LHCN-M2 (cell line): ENCODE data around the gene FGD5. TPM values are rescaled to one million over a fixed set of nuclear protein-coding genes. Genes with fewer than 3 reads are reported as not detected.

Experiments used
- DNase-seq: peaks from one replicate; pipeline ENCODE4 v3.0.0-alpha.2; 2012; ENCODE audit warnings: low read depth
- total RNA-seq: library from RNA; depleted of rRNA; stranded (reverse); fragments of >200 nt; gene quantifications from 2 replicates; pipeline ENCODE4 v1.2.3, GENCODE V29; 2014

Gene FGD5
- total RNA-seq, 1 experiment from 2014 or later = not detected

DNA sequence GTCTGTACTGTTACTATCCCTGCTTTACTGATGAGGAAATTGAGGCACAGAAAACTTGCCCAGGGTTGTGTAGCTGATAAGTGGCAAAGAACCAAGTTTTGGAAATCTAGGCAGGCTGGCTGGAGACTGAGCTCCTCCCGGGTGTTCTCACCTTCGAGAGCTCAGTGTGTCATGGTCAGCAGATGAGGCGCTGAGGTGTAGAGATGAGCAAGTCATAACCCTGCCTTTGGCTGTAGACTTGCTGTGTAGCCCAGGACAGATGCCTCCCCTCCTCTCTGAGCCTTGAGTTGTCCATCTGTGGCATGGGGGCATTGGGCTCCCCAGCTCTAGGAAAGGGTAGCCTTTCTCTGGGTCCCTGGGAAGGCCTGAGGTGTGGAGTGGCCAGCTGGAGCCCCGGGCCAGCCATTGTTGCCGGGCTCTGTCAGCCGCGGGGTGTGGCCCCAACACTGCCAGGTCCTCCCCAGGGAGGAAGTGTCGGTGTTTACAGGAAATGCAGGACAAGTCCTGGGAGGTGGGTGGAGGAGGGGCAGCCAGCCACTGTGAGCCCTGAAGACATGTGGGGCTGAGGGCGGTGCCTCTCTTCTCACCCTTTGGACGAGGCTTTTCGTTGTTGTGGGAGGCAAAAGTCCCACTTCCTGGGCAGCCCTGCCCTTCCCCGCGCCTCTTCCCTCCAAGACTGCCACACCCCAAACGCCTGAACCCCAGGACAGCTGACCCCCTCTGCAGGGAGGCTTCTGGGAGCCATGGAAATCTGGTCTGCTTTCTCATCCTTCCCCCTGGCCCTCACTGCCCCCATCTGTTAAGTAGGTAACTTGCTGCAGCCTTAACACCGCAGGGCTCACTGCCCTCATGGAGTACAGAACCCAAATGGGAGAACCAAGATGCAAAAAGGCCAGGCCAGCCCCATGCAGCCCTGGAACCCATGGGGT lies 29.1 kb downstream of the FGD5 start:
- no peak for DNase-seq

DNA sequence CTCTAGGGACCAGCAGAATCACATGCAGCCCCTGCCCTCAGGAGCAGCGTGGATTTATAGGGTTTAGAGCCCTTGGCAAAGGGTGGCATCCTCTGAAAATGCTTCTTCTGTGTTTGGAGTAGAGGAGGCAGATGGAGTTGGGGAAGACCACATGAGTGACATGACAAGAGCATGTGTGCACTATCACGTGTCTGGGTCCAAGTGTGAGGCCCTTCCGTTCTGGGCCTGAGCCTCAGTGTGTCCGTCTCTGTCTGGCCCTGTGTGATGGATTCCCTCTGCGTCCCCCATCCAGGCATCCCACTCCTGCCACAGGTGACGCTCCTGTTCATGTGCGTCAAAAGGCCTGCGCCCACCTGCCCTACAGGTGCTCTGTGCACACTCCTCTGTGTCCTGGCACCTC lies 30.1 kb downstream of the FGD5 start:
- no peak for DNase-seq

DNA sequence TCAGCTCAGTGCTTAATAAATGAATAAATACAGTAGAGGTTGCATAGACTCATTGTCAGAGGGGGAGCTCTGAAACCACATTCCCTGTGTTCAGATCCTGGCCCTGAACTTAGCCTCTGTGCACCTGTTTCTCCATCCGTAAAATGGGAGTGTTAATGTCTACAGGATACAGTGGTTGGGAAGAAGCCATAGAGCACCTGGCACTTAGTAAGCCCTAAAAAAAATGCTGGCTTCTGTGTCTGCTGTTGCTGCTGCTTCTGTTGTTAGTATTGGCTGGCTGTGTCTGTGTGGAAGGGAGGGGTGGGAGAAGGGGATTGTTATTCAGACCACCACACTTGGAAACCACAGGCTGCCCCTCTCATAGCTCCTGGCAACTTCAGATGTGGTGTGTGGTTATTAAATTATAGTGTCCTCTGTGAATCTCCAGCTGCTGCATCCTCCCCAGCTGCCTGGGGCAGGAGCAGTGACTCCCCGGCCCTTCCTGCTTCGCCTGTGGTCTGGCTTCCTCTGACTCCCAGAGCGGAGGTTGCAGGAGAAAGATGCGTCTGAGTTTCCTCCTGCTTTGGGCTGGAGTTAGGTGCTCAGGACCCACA lies 31.0 kb downstream of the FGD5 start:
- no peak for DNase-seq

DNA sequence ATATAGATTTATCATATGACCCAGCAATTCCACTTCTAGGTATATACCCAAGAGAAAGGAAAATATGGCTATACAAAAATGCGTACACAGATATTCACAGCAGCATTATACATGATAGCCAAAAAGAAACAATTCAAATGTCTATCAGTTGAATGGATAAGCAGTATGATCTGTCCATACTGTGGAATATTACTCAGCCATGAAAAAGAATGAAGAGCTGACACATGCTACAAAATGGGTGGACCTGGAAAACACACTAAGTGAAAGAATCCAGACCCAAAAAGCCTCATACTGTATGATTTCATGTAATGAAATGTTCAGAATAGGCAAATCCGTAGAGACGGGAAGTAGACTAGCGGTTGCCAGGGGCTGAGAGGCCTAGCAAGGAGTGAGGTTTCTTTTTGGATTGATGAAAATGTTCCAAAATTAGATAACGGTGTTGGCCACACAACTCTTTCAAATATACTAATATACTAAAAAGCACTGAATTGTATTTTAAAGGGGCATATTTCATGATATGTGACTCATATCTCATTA lies 33.4 kb downstream of the FGD5 start:
- no peak for DNase-seq

DNA sequence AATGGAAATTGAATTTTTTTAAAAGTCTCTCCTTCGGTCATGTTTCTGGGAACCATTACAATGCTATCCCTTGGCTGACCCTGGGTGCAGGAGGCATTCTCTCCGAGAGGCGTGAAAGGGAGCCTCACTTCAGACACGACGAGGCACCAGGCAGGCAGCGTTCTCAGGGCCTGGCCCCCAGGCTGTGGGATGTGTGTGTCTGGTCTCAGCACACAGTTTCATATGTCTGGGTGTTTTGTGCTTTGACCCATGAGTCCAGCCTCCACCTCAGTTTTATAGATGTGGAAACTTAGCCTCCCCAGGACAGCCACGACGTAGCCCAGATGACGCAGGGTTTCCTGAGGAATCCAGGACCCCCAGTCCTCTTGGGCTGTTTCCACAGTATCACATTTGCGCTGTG lies 34.0 kb downstream of the FGD5 start:
- no peak for DNase-seq

DNA sequence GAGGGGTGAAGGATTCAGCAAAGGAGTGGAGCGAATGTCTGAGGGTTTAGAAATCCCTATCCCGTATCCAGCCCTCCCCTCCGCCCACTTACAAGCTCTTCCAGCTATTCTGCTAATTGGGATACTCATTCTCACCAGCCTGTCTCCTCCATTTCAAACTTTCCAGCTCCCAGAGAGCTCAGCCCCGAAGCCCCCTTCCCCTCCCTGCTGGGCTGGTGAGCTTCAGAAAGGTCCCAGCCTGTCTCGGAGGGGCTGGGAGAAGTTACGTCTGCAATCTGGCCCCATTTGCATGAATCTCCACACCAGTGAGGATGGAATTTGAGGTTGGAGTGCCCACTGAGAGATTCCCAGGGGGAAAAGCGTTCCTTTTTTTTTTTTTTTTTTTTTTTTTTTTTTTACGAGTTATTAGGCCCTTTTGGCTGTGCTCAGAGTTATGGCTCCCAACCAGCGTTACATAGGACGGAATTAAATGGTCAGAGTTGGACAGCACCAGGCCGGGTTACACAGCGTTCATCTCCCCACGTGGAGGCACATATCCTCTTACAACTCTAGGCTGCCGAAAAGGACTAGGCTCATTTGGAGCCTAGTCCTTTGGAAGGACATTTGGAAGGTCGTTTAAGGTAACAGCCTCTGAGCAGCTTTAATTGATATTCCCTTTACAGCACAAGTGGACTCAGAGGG lies 34.6 kb downstream of the FGD5 start:
- no peak for DNase-seq

DNA sequence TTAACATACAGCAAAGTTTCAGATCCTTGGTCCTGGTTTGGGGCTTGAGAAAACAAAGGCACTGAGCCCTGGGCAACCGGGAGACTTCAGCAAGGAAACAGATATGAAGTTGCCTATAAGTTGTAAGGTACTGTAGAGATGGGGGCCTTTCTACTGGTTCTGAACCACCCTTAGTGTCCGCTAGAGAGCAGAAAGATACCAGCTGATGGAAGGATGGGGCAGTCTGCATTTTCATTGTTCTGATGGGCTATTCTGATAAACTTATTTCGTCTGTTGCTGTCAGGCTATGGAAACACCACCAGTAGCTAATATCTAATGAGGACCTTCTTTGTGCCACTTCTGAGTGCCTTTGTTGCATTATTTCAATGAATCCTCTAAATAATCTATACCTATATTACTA lies 38.7 kb downstream of the FGD5 start:
- no peak for DNase-seq

DNA sequence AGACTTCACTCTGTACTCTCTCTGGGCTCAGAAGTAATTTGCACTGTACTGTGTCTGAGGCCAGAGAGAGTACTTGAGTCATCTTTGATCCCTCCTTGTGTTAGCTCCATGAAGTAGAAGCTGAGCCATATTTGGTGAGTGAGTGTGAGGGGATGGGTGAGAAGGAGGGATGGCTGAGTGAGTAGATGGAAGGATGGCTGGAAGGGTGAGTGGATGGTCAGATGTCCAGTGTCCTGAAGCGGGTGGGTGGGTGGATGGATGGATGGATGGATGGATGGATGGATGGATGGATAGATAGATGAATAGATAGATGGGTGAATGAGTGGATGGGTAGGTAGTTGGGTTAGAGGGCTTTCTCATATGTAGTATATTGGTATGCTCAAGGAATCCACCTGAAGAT lies 39.3 kb downstream of the FGD5 start:
- no peak for DNase-seq

DNA sequence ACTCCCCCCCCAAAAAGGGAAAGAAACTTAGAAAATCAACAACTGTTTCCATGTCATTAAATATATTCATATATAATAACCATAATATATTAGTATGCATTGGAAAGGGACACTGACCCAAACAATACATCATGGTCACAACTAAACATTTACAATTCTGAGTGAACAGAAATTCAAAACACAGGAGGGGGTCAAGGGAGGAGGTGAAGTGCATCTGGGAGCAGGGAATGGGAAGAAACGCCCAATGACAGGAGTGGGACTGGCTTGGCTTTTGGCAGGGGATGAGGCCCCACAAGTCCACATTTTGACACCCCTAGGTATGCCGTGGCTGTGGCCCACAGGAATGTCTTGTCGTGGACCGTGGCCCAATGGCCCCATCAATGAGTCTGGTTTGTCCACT lies 41.1 kb downstream of the FGD5 start:
- no peak for DNase-seq

DNA sequence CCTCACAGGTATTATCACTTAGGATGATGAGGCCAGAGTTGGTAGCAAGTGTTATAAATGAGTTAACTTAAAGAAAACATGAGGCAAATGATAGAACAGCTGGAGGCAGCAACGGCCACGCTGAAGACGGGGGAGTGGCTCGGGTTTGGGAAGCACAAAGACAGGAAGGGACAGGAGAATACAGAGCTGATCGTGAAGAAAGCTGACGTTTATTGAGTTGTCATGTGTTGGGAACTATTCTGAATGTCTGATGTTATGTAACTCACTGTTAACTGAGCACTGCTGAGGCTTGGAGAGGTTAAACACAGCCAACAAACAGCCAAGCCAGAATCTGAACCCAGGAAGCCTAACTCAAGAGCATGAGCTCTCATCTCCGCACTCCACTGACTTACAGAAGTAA lies 42.3 kb downstream of the FGD5 start:
- no peak for DNase-seq

DNA sequence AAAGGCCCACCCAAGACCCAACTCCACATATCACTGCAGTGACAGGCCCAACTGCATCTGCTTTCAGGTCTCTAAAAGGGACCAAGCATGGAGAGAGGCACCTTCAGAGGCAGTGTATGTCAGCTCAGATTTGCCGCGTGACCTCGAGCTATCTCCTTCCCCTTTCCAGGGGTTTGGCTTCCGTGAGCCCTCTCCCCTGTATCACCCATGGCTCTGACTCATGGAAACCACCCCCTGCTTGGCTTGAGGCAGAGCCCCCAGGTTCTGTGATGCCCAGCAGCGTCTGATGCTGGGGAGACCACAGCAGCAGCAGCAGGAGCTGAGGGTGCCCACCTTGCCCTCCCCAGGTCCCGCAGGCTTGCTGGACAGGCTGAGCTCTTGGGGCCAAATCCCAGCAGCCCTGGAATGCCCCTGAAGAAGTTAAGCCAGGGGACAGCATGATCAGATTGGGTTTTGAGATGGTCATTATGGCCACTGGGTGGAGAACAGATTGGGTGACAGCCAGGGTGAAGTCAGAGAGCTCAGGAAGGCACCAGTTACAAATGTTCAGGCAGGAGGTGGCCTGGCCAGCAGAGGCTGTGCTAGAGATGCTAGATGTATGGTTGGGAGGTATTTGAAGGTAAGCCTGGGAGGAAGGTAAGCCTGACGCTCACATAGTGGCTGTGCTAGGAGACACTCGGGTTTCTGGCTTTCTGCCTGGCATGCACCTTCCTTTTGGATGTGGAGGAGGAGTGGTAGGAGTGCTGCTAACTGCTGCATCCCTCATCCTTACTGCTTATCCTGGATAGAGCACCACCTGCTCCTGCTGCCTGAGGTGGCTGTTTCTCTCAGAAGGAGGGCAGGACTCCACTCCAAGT lies 42.9 kb downstream of the FGD5 start:
- DNase-seq = no peak

DNA sequence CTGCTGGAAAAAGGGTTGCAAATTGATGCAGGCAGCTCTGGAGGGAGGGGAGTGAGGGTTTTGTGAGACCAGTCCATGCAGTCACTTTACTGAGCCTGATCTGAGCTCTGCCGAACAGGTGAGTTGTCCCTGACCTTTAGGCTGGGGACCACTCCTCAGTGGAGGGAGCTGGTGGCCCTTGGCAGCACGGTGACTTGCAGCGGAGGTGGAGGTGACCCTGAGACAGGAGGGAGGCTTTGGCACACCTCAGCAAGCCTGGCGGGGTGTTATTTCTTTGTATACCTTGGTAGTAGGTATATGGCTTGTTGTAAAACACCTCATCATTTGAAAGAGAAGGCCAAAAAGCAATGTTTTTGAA lies 43.5 kb downstream of the FGD5 start:
- no peak for DNase-seq

DNA sequence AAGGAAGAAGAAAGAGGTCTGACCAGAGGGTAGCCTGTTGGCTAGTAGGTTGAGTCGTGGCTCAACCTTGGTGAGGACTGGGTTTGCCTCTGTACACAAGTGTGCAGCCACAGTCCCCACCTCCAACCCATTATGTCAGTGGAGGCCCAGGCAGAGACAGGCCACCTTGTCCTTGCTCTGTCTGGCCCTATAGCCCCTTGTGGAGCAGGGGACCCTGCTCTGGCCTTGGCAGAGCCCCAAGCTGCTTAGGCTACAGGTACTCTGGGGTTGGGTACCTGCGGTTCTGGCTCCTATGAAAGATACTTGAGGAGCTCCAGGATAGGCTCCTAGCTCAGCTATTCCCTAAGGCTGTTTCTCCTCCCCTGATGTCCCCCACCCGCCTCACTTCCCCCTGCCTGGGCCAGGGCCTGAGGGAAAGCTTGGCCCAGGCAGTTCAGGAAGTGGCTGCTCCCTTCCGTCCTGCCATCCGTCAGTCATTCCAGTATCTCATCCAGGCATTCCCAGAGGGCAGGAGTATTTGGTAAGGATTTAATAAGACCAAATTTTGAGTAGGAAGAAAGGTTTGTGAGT lies 44.0 kb downstream of the FGD5 start:
- no peak for DNase-seq

DNA sequence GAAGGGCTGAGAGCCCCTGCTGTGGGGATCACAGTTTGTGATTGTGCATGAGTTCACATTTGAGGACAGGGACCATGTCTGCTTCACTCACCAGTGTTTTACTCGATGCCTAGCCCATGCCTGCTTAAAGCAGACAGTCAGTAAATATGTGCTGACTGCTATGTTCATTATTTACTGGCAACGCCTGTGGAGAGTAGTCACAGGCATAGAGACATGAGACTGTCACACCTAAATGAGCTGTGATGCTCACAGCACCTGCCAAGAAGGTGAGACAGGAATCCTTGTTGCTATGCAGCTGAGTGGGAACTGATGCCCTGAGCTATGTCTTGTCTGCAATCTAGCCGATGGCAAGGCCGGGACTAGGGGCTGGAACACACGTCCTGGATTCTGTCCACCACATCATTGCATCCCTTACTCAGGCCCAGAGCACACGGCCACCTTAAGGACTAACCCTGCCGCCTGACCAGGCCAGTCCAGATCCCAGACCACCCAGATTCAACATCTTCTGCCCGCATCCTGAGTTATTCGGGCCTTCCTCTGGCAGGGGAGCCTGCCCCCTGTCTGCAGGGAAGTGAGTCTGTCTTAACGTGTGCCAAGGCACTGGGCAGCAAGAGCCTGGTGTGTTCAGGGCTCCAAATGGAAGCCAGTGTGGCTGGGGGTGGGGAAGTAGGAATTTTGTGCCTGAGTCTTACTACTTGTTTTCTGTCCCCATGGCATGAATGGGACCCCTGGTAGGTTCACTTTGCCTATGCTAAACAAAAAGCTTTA lies 44.8 kb downstream of the FGD5 start:
- DNase-seq = no peak

DNA sequence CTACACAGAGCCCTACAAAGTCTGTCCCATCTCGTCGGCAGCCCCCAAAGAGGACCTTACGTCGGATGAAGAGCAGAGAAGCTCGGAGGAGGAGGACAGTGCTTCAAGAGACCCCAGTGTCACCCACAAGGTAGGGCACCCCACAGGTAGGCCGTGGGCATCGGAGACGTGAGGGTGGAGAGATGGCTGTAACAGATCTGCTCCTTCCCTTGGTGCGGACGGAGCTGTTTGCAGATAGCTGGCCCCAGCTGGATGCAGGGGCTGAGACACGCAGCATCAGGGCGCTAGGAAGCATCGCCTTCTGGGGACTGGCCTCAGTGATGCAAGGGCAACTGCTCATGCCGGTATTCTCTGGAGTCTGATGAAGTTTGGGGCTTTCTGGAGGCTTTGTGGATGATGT lies 45.4 kb downstream of the FGD5 start:
- DNase-seq = no peak

DNA sequence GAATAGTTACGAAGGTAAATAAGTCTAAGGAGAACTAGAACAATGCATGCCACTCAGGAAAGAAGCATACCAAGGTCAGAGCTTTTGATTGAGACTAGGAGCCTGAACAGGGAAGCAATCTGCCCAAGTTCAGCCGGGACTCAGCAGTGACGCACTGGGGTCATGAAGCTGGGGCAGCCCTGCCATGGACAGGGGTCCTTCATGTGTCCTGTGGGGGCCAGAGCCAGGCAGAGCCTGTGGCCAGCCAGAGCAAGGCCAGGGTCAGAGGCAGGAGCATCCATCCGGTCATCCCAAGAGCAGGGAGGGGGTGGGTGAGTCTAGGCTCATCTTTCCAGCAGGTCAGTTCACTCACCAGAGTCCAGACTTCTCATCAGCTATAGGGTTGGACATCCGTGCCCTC lies 47.9 kb downstream of the FGD5 start:
- no peak for DNase-seq

DNA sequence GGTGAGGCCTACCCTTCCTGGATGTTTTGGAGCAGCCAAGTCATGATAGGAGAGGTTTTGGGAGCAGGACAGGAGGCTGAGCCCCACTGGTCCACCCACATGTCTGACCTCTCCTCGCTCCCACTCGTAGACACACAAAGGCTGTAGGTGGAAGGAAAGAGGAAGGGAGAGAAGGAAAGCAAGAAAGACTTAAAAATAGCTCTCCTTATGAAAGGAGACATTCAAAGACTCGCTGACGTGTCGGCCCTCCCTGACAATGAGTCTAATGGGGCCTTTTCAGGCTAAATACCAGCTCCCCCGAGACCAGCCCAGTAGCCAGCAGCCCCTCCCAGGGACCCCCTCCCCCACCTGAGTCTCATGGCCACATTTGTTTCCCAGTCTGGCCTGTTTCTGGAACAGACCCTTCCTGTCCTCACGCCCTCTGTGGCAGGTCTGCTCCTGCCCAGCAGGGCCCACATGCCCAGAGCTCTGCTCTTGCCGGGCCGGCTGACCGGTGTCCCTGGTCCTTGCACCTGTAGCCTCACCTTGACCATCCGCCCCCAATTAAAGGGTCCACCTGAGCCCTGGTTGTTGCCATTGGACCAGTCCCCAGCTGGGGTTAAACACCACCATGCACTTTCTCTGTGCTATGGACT lies 49.3 kb downstream of the FGD5 start:
- no peak for DNase-seq

DNA sequence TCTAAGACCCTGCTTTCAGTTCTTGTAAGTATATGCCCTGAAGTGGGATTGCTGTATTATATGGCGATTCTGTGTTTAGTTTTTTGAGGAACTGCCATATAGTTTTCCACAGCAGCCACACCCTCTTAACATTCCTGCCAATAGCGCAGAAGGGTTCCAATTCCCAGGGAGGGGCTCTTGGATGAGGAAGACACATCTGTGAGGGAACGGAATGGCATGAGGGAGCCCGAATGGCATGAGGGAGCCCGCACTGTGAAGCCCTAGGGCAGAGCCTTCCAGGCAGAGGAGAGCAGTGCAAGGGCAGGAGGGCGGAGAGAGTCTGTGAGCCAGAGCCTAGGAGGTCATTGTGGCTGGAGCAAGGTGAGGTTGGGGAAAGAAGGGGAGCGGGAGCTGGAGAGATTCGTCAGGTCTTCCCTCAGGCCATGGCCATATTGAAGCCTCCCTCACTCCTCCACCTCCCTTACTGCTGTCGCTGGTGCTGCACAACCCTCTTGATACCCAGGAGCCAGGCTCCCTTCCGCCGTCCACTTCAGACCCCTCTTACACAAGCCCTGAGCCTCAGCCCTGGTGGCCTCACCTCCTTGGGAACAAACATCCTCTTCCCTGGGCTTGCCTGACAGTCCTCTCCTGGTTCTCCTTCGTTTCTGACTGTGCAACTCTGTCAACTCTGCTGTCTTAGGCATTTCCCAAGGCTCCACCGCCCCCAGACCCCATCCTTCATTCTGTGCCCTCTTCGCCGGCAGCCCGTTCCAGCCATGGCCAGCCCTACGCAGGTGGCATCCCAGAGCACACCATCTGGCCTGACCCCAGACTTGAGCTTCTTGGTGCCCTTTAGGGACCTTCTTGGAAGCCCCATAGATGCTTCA lies 51.4 kb downstream of the FGD5 start:
- no peak for DNase-seq

DNA sequence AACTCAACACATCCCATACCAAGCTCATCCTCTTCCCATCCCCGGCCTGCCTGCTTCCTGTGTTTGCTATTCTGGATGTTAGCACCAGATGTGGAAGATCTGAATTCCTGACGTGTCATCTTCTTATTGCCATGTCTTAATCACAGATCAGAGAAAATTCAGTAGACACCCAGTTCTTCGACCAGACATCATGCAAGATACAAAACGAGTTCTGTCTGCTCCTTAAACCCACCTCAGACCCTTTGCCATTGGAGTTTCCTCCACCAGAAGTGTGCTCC lies 52.0 kb downstream of the FGD5 start:
- no peak for DNase-seq
